GM18526 (cell line): ENCODE data around the gene SPTBN5.

Experiments
- POLR2A ChIP-seq: IDR thresholded peaks from 3 replicates; pipeline ENCODE4 v1.6.1; 2011; ENCODE audit not compliant: insufficient read length; ENCODE audit errors: extremely low read depth

The SPTBN5 gene

GRCh38 chr15:41914411-41914810 lies 20.6 kb upstream of the SPTBN5 start:
- no peak for TF ChIP-seq POLR2A

DNA sequence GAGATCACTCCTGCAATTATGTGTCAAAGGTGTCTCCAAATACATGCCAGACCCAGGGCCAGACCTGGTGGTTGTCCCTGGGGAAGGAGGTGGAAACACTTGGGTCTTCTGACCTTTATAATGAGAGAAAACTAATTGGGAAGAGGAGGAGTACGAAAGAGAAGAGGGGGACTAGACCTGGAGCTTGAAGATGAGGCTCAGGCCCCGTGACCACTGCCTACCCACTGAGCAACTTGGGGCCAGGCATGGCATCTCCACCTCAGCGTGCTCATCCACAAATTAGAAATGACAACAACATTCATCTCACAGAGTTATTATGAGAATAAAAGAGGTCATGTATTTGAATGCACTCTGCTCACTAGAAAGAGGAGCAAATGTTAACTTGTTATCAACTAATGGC lies 19.4 kb upstream of the SPTBN5 start:
- no peak for TF ChIP-seq POLR2A

DNA sequence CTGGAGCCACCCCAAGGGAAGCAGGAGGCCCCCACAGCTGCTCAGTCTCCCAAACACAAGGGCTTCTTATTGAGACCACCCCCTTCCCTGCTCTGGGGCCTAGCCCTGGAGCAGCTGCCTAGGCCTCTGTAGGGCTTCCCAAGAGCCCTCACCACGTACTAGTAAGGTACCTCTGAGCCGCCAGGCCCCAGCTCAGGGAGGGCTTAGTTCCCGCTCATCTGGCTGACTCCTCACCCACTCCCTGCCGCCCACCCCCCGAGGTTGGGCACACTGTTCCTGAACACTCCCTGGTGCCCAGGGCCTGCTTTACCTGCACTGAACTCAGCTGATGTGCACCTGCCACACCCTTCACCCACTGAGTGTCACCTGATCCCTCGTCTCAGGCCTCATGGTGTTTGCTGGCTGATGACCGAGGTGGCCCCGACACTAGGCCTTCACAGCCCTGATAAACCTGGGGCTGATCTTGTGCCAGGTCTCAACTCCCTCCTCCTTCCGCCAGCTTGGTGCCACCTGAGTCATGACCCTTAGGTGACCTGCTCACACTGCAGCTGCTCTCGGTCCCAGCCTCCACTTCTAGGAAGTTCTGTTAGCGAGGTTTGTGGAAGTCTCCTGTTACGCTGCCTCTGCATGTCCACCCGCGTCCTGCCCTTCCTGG lies 18.0 kb upstream of the SPTBN5 start:
- no peak for TF ChIP-seq POLR2A

DNA sequence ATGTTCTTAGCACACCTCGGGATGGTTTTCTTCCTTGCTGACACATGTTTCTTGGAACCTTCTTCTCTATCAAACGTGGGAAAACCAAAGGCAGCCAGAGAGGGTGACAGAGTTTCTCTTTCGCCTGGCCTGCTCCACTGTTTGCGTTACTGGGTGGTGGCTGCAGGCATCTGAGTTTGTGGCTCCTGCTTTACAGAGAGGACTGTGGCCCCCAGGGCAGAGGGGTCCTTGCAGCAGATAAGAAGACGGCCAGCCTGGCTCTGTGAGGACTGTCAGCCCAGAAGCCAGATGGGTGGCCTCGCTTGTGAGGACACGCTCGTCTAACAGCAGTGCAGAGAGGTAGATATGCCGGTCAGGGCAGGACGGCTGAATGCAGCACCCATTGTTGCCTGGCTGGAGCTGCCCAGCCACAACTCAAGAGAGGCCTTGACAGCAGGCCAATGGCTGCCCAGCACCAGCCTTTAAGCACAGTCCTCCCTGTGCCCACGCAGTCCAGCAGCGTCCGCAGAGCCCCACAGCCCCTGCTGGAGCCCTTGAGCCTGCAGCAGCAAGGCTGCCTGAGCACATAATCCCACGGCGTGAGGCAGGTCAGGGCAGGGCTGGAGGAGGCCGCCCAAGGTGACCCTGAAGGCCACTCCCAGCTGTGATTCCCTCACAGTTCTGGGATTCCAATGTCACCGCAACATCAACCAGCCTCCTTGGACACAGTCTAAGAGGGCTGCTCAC lies 15.0 kb upstream of the SPTBN5 start:
- no peak for TF ChIP-seq POLR2A

- no peak for TF ChIP-seq POLR2A
Measured at GRCh38 chr15:41907141-41907540, 13.3 kb upstream of the SPTBN5 start.

DNA sequence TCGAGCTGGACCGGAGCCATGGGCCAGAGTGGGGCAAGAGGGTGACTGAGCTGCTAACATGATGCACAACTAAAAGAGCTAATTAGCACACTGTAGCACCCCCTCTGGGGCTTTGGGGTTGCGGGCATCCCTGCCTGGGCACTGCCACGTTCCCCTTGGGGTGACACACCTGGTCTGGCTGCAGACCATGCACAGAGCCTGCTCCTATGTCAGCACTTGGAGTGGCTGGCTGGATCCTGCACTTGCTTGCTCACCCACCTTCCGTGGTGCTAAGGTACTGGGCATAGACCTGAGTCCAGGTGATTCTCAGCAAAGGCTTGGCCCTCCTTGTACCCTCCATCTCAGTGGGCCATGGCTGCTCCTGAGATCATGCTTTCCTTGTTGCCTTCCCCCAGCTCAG lies 12.8 kb upstream of the SPTBN5 start:
- TF ChIP-seq POLR2A = no peak

DNA sequence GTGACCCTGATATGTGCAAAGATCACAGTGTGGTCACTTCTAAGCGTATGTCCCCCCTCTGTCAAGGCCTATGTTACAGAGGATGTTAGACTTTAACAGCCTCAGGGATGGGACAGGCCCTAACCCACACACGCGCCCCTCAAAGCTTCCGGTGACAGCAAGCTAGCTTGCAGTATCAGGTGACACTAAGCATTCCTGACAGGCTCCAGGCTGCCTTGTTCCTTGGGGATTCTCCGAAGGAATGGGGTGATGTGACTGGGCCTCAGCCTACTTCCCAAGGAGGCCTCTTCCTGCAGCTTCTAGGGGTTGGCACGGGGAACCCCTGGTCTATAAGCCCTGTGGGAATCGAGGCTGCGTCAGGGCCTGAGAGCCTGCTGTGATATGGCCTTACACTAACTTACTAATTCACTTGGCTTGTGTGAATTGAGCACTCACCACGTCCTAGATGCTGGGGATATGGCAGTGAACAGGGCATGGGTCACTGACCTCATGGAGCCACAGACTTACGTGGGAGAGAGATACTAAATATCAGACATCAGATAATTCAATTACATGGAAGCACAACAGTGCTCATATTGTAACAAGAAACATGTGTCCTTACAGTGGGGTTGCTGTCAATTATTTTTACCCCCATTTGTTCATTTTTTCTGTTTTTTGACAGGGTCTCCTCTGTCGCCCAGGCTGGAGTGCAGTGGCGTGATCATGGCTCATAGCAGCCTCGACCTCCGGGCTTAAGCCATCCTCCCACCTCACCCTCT lies 11.4 kb upstream of the SPTBN5 start:
- no peak for TF ChIP-seq POLR2A

- no peak for TF ChIP-seq POLR2A
Measured at GRCh38 chr15:41904541-41905005, 10.7 kb upstream of the SPTBN5 start.

- no peak for TF ChIP-seq POLR2A
Measured at GRCh38 chr15:41903782-41904181, 9.9 kb upstream of the SPTBN5 start.

DNA sequence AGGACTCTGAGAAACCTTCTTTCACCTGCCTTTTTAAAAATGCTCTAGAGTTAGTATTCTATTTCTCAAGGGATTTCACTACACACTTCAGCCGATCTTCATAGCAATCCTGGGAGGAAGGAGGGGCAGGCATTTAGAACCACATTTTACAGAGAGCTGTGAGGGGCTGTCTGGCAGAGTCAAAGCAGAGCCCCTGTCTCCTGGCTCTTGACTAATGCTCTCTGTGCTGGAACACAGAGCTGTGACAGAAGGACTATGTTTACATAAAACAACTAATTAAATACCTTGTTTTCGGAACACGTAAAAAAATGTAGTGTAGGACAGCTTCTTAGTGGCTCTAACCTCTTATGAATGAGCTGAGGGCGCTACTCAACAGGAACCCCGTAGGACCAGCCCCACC lies 7.6 kb upstream of the SPTBN5 start:
- no peak for TF ChIP-seq POLR2A

DNA sequence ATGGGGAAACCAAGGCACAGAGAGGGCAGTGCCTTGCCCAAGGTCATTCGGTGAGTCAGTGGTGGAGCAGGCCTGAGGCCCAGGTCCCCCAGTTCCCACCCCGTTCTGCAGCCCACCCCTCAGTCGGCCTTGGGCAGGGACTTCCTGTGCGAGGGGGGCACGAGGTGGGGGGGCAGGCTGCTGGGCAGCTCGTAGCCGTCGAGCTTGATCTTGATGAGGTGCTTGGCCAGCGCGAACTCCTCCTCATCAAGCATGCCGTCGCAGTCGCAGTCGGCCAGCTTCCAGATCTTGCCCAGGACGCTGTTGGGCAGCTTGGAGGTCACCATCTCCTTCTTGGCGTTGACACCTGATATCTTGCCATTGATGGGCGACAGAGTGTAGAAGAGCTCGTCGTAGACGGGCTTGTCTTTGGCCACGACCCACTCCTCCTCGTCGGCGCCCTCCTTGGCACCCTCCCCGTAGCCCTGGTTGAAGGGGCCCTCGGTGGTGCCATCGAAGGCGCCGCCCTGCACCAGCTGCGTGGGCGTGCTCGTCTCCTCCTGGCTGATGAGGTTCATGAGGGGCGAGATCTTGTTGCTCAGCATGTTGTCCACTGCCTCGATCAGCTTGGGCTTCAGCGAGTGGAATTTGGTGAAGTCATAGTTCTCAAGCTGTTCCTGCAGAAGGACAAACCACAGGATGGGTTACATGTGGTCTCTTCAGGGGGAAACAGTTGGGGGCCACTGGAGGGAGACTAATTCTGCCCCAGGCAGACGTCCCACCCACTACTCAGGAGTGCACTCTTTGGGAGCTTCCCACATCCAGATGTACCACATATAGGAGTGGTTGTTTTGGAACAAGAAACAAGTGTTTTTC lies 6.9 kb upstream of the SPTBN5 start:
- TF ChIP-seq POLR2A = no peak

- TF ChIP-seq POLR2A = no peak
Measured at GRCh38 chr15:41899854-41900442, 6.1 kb upstream of the SPTBN5 start.

DNA sequence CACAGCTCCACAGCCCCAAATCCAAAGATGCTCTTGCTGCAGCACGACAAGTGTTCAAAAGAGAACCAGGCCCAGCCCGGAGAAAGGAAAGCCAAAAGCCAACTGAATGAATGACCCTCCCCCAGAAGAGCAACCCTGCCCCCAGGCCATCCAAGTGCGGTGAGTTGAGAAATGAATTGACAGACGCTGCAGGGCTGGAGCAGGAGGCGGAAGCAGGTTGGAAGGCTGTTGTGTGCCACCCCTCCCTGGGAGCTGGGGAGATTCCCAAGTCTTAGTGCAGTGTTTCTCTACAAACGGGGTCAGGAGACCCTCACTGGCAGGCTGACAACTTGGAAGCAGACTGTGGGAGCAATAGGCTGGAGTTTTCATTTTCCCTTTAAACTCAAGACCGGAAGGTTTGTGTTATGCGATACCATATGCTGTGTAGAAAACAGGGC lies 3.5 kb upstream of the SPTBN5 start:
- TF ChIP-seq POLR2A = no peak

DNA sequence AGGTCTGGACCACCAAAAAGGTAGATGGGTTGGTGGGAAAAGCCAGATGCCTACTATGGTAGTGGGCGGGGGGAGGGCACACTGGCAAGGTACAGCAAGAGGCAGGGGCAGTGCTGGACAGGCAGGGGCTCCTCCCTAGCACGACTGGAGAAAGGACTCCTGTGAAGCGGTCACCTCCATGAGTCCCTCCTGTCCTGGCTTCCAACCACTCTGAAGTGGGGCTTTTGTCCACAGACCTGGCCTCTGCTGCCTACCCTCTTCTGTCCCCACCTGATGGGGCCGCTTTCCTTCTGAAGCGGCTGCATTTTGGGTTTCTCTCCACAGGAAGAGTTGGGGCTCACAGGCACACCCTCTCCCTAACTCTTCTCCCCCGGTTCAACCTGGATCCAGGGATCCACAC lies 2.7 kb upstream of the SPTBN5 start:
- TF ChIP-seq POLR2A = no peak

GRCh38 chr15:41895957-41896356 lies 2.1 kb upstream of the SPTBN5 start:
- TF ChIP-seq POLR2A = no peak
